ENCODE results near the gene ADAMTS8.

DNA sequence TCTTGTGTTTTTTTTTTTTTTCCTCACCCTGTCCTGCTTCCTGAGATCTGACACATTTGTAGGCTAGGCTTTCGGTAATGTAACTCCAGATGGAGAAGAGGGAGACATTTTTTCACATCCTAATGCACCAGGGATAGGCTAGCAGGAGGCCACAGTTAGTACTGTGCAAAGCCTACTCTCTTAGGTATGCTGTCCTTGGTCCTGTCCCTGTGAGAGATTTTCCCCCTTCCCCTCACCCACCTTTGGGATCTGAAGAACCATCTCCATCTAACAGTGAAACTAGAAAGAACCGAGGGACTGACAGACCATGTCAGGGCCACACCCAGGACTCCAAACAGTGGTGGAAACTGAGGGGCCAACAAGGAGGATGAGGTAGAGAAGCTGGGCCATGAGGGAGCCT, 29.2 kb downstream of the ADAMTS8 start:
- no peak for TF ChIP-seq POLR2AphosphoS5 (IDR thresholded peaks at IDR 0.05; ENCODE audit: insufficient read depth in 1 of 2, low read depth in 1 of 2)
- TF ChIP-seq, protein P1, sequence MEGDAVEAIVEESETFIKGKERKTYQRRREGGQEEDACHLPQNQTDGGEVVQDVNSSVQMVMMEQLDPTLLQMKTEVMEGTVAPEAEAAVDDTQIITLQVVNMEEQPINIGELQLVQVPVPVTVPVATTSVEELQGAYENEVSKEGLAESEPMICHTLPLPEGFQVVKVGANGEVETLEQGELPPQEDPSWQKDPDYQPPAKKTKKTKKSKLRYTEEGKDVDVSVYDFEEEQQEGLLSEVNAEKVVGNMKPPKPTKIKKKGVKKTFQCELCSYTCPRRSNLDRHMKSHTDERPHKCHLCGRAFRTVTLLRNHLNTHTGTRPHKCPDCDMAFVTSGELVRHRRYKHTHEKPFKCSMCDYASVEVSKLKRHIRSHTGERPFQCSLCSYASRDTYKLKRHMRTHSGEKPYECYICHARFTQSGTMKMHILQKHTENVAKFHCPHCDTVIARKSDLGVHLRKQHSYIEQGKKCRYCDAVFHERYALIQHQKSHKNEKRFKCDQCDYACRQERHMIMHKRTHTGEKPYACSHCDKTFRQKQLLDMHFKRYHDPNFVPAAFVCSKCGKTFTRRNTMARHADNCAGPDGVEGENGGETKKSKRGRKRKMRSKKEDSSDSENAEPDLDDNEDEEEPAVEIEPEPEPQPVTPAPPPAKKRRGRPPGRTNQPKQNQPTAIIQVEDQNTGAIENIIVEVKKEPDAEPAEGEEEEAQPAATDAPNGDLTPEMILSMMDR (IDR thresholded peaks at IDR 0.05): no peak
- no peak for TF ChIP-seq POLR2A (IDR thresholded peaks at IDR 0.05)

Measured in vagina (tissue), 2 donors.